WERI-Rb-1 (cell line): Measurements from ENCODE around the gene PTPRM.

Experiments
- DNase-seq: peaks from one replicate; pipeline ENCODE4 v3.0.0-alpha.2; 2020
- H3K27ac ChIP-seq: fragments of 250-450 bp; sonication (Bioruptor Pico); 2 replicates; pipeline ENCODE4 v1.5.1; 2020; ENCODE audit warnings: mild to moderate bottlenecking, moderate library complexity
- H3K27me3 ChIP-seq: fragments of 250-450 bp; sonication (Bioruptor Pico); 2 replicates; pipeline ENCODE4 v1.5.1; 2021; ENCODE audit warnings: mild to moderate bottlenecking, low read depth, moderate library complexity; ENCODE audit not compliant: insufficient read depth, severe bottlenecking
- H3K36me3 ChIP-seq: fragments of 250-450 bp; sonication (Bioruptor Pico); 2 replicates; pipeline ENCODE4 v1.5.1; 2020; ENCODE audit warnings: mild to moderate bottlenecking, moderate library complexity
- H3K4me3 ChIP-seq: 2 replicates; pipeline ENCODE4 v1.5.1; 2011; ENCODE audit warnings: low read depth, mild to moderate bottlenecking, control low read depth, low read length
- H3K9me3 ChIP-seq: fragments of 250-450 bp; sonication (Bioruptor Pico); 2 replicates; pipeline ENCODE4 v1.5.1; 2021; ENCODE audit warnings: mild to moderate bottlenecking, moderate library complexity; ENCODE audit not compliant: severe bottlenecking
- TF ChIP-seq, protein P1 (sequence below): IDR thresholded peaks from 2 replicates; pipeline ENCODE4 v1.5.1; 2011; ENCODE audit warnings: low read depth, mild to moderate bottlenecking, control low read depth, inconsistent platforms, low read length

The PTPRM gene

DNA sequence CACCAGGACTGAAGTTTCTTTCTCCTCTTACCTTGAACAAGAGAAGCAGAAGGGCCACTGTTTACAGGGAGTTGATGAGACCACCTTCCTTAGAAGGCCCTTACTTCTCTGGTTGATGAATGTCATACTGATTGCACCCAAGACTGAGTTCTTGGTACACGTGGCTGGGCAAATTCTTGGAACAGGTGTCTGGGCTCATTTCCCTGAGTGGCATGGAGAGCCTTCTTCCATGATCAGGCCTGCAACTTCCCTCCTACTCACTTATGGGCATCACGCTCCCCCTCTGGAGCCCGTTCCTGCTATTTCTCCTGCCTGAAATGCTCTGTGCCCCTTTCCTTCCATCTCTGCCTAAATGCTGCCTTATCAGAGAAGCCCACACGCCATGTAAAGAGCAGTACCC is 110.3 kb downstream of the PTPRM start:
- no peaks in the 10 kb centered on the region for H3K27me3 ChIP-seq
- no peak overlapping the region for H3K4me3 ChIP-seq
- TF ChIP-seq, protein P1, sequence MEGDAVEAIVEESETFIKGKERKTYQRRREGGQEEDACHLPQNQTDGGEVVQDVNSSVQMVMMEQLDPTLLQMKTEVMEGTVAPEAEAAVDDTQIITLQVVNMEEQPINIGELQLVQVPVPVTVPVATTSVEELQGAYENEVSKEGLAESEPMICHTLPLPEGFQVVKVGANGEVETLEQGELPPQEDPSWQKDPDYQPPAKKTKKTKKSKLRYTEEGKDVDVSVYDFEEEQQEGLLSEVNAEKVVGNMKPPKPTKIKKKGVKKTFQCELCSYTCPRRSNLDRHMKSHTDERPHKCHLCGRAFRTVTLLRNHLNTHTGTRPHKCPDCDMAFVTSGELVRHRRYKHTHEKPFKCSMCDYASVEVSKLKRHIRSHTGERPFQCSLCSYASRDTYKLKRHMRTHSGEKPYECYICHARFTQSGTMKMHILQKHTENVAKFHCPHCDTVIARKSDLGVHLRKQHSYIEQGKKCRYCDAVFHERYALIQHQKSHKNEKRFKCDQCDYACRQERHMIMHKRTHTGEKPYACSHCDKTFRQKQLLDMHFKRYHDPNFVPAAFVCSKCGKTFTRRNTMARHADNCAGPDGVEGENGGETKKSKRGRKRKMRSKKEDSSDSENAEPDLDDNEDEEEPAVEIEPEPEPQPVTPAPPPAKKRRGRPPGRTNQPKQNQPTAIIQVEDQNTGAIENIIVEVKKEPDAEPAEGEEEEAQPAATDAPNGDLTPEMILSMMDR: no peak
- H3K27ac ChIP-seq: no peak overlapping the region
- no peak for DNase-seq
- H3K36me3 ChIP-seq: no peaks in the 10 kb centered on the region
- H3K9me3 ChIP-seq: no peaks in the 10 kb centered on the region

DNA sequence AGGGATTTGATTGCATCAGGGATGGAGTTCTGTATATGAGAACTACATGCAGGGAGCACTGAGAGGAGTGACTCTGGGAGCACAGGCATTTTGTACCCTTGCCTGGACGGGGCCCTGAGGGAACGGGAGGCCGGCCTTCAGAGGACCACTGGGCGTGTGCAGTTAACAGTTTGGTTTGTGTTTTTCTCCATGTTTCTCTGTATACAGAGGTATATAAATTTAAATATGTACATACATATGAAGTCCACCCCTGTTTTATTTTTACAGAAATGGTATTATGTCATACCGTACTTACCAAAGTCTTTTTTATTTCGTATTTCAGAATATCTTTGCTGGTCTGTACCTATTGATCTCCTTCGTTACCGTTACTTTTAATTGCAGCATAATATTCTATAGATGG is 111.3 kb downstream of the PTPRM start:
- TF ChIP-seq, protein P1: no peak
- Histone ChIP-seq H3K9me3 (no peaks in the 10 kb centered on the region), H3K27ac (no peak overlapping the region), H3K27me3 (no peaks in the 10 kb centered on the region), H3K4me3 (no peak overlapping the region), H3K36me3 (no peaks in the 10 kb centered on the region)
- no peak for DNase-seq

DNA sequence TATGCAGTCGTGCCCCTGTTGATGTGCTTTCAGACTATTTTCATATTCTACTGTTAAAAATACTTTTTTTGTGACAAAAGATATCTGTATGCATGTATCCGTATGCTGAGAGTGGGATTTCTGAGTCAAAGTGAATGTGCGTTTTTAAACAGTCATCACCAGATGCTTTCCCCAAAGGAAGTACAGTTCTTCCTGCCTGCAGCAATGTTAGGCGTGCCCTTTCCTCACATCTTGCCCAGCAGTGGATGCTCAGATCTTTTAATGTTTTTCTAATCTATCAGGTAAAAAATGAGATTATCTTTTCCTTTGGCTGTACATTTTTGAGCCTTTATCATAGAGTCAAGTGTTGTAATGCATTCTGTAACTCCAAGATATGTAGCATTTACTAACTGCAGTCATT is 111.7 kb downstream of the PTPRM start:
- H3K4me3 ChIP-seq: no peak overlapping the region
- TF ChIP-seq, protein P1: no peak
- H3K36me3 ChIP-seq: no peaks in the 10 kb centered on the region
- no peak overlapping the region for H3K27ac ChIP-seq
- no peaks in the 10 kb centered on the region for H3K9me3 ChIP-seq
- H3K27me3 ChIP-seq: no peaks in the 10 kb centered on the region
- no peak for DNase-seq

DNA sequence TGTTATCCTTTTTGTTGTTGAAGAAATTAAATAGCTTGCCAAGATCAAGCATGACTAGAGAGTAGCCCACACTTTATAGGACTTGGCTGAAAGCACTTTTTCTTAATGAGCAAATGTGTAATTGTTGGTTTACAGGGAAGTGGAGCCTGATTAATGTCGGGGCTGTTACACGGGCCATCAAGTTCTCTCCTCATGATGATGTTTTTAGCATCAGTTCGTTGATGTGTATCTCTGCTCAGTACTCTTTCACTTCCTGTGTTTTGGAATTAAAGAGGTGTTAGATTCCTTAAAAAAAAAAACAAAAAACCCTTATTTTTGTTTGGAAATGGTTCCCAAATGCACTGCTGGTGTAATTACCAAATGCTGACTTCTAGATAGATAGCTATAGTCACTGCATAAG is 114.2 kb downstream of the PTPRM start:
- DNase-seq: no peak

DNA sequence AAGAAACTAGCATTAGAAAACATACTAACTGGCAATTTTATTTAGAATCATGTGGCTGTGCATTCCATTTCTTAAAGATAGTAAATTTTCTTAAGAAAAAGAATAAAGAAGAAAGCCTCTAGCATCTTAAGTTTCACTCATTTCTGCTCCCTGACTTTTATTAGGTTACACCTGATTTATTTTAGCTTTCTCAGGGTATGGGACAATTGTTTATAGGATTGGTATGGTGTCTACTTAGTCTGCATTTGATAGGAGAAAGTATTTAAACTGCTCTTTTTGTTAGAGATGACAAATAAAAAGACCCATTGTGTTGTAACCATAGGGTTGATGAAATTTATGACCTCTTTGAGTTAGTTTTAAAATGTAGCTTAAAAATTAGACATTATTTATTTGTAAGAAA is 115.2 kb downstream of the PTPRM start:
- DNase-seq: no peak
- Histone ChIP-seq H3K9me3 (no peaks in the 10 kb centered on the region), H3K4me3 (no peak overlapping the region), H3K27me3 (no peaks in the 10 kb centered on the region), H3K27ac (no peak overlapping the region), H3K36me3 (no peaks in the 10 kb centered on the region)
- TF ChIP-seq, protein P1: no peak

More for the DNA sequence above, 114.2 kb downstream of the PTPRM start:
- H3K27ac ChIP-seq: no peak overlapping the region
- H3K36me3 ChIP-seq: no peaks in the 10 kb centered on the region
- TF ChIP-seq, protein P1: no peak
- H3K4me3 ChIP-seq: no peak overlapping the region
- no peaks in the 10 kb centered on the region for H3K27me3 ChIP-seq
- no peaks in the 10 kb centered on the region for H3K9me3 ChIP-seq

DNA sequence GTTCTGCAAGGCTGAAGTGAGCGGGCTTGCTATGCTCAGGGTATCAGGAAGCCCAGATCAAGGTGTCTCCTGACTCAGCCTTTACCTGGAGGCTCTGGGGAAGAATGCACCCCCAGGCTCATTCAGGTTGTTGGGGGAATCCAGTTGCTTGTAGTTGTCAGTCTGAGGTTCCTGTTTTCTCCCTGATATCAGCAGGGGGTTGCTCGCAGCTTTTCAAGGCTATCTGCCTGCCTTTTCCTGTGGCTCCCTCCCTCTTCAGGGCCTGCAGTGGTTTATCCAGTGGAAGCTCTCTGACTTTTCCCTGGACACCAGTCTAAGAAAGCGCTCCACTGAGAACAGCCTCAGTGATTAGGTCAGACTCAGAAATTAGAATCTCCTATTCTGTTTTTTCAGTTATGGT is 116.6 kb downstream of the PTPRM start:
- H3K4me3 ChIP-seq: no peak overlapping the region
- TF ChIP-seq, protein P1: no peak
- H3K36me3 ChIP-seq: no peaks in the 10 kb centered on the region
- H3K9me3 ChIP-seq: no peaks in the 10 kb centered on the region
- H3K27ac ChIP-seq: no peak overlapping the region
- H3K27me3 ChIP-seq: no peaks in the 10 kb centered on the region
- no peak for DNase-seq
